HG03196 (cell line): ENCODE results near the gene RTN4IP1.
"Not testable (repeated sequence)": the region's sequence is repeated elsewhere in the genome, so short reads cannot be mapped to it uniquely, and the experiment has no call there.

Experiments
- ATAC-seq: cut with Tn5 transposase; IDR thresholded peaks from one replicate; pipeline ENCODE4 v1.9.1; 2021; ENCODE audit not compliant: unreplicated experiment

RTN4IP1 gene

GRCh38 chr6:106628658-106629102, 618 bp downstream of the RTN4IP1 start:
- peak; percentile 6 for ATAC-seq

DNA sequence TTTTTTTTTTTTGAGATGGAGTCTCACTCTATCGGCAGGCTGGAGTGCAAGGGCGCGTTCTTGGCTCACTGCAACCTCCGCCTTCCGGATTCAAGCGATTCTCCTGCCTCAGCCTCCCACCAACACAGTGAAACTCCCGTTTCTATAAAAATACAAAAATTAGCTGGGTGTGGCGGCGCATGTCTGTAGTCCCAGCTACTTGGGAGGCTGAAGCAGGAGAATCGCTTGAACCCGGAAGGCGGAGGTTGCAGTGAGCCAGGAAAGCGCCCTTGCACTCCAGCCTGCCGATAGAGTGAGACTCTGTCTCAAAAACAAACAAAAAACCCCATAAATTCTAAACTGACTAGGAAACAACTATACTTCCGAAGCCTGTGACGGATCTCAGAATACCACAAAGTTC, 1.5 kb downstream of the RTN4IP1 start:
- ATAC-seq = not testable (repeated sequence)

DNA sequence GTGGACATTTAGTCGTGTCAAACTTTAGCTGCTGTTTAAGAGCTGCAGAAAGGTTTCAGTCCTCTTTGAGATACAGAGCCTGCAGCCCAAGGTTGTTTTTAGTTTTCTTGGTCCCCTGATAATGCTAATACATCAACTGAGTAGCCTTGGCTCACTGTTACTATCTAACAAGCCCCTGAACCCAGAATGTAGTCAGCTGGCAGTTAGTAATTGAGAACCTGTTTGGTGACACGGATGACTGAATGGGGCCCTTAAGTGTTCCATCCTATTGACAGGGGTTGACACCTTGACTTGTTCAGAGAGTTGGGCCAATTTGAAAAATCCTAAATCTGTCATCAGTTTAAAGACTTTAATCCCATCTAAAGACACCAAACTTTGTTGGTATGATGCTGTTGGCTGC, 2.8 kb downstream of the RTN4IP1 start:
- ATAC-seq = no peak

- no peak for ATAC-seq
Measured at GRCh38 chr6:106623039-106623438, 6.3 kb downstream of the RTN4IP1 start.

- ATAC-seq = no peak
Measured at GRCh38 chr6:106622412-106622811, 6.9 kb downstream of the RTN4IP1 start.

DNA sequence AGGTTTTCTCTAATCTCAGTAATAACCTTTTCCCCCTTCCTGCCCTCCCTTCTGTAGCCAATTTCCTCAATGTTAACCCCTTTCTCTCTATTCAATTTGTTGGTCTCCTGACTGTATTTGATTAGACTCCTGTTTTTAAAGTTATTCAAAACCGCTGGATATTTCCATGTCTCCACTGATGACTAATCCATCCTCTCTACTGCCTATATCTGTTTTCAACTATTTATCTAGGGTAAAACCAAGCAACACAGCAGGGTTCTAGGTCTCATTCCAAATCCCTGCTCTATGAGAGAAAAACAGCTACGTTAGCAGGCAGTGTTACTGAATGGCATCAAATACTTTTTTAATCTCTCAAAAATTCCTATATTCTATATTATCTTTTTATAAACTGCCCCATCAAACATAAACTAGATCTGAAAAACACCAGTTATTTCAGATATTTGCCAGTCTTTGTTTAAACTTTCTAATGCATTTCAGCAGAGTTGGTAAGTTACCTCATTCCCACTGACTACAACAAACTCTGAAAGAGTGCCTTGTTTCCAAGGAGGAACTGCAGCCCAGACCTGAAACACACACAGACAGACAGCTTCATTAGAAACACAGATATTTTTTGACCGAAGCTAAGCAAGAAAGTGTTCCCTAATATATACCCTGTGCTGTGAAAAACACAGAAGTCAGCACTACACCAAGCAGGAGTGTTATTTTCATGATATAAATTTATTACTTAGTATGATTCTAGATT, 8.2 kb downstream of the RTN4IP1 start:
- no peak for ATAC-seq

GRCh38 chr6:106619223-106619622, 10.1 kb downstream of the RTN4IP1 start:
- no peak for ATAC-seq

DNA sequence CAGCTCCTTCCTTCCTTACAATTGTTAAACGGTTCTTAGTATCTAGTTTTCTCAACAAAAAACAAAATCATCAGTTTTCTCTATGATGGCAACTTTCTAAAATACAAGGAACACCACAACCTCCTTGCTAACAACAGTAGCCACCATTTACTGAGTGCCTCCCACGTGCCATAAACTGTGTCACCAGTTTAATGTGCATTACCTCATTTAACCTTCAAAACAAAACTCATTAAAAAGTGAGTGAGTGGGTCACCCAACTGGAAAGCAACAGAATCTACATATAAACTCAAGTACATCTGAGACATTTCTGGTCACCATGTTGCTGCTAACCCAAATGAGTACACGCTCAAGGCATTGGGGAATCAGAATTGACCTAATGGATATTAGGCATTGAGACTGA, 11.0 kb downstream of the RTN4IP1 start:
- no peak for ATAC-seq

DNA sequence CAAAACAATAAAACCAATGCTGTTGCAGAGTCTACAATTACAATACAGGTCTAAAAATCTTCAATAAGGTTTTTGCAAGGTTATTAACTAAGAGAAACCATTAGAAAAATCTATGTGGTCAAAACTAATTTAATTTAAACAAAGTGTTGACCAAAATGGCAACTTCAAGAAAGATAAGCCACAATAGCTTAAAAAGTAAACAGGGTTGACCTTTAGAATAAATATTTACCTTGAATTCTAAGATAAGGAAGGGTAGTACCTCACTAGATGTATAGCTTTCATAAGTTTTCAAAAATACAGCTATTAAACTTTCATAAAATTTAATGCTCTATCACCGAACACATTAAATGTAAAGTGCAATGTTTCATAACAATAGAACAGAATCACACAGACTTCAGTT, 11.4 kb downstream of the RTN4IP1 start:
- no peak for ATAC-seq

DNA sequence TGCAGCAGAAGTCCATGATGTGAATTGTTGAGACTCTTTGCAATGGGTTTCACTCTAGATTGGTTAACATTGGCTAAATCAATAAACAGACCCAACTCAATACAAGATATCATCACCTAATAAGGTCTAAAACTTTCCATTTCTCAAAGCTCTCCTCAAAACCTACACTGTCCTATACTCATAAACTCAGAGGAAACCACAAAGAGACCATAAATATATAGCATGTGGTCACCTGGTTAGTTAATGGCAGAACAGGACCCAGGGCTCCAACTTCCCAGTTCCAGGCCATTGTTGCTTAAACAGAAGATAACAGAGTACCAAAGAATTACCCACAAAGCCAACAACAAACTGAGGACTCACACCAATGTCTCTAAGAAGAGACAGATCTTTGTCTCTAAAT, 12.0 kb downstream of the RTN4IP1 start:
- ATAC-seq = peak; percentile 87

DNA sequence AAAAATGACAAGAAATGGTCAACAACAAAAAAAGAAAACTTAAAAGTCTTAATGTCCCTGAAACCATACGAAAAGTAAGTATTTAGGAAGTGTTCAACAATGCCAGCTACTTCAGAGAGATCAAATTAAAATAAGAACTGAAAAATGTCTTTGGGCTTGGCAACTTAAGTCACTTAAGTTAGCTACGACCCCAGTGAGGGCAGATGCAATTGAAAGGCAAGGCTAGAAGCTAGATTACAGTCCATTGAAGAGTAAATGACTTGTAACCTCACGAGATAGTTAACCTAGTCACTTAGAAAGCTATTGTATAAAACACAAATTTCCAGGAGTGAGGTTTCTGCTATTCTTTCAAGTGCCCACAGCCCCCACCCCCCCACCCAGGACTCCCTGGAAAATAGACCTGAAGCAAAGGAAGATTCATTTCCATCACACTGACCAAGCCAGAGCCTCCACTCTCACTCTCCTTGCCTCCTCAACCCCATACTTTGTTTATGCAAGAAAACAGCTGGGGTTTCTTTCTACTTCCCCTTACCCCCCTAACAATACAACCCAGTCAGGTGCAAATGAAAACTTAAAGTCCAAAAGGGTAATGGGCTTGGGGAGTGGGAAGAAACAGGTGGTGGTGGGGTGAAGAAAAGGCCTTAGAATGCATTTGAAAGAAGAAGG, 14.6 kb downstream of the RTN4IP1 start:
- no peak for ATAC-seq

GRCh38 chr6:106614166-106614565, 15.1 kb downstream of the RTN4IP1 start:
- no peak for ATAC-seq

DNA sequence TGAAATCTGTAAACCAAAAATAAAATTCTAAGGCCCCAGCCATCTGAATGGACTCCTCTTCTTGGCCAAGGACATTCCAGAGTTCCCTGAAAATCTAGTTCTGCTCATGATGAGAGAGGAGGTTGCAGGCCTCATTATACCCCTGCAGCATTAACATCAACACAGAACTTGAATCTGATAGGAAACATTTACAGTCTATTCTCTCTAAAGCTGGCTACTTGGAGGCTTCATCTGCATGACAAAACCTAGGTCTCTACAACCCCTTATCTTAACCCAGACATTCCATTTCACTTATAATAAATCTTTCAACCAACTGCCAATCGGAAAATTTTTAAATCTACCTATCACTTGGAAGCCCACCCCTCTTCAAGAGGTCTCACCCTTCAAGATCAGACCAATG, 15.7 kb downstream of the RTN4IP1 start:
- ATAC-seq = no peak

- ATAC-seq = no peak
Measured at GRCh38 chr6:106612671-106613416, 16.5 kb downstream of the RTN4IP1 start.

DNA sequence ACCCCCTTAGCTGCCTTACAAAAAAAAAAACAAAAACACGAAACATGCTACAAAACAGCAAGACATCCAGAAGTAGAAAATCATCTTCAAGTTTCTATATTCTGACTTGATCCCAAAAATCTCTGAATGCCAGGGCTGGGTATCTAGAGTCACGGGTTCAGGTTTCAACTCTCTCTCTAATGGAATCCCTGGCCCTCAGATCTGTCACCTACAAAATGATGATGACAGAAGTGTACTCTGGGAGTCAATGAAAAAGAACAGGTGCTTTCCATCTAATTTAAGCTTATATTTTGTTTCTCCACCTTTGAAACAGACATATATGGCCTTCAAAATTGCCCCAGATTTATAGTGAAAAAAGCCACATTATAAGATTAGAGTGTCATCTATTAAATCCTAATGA, 18.3 kb downstream of the RTN4IP1 start:
- ATAC-seq = no peak

DNA sequence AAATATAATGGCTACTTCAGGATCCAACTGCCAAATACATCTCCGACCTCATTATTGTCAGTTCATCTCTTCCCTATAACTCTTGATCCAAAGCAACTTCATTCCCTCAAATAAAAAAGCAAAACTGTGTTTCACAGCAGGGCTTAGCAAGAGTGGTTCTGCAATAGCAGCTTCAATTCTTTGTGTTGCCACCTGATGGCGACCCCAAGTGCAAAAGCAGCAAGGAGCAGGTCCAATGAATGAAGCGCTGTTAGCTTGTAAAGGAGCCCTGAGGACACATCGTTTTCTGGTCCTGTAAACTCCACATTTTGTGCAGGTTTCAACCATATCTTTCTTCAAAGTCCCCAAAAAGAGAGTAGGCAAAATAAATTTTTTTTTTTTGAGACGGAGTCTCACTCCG, 19.6 kb downstream of the RTN4IP1 start:
- ATAC-seq = no peak

GRCh38 chr6:106608080-106608668, 21.1 kb downstream of the RTN4IP1 start:
- ATAC-seq = peak; percentile 85

- ATAC-seq = no peak
Measured at GRCh38 chr6:106600329-106600728, 29.0 kb downstream of the RTN4IP1 start.

- no peak for ATAC-seq
Measured at GRCh38 chr6:106599440-106599839, 29.9 kb downstream of the RTN4IP1 start.

DNA sequence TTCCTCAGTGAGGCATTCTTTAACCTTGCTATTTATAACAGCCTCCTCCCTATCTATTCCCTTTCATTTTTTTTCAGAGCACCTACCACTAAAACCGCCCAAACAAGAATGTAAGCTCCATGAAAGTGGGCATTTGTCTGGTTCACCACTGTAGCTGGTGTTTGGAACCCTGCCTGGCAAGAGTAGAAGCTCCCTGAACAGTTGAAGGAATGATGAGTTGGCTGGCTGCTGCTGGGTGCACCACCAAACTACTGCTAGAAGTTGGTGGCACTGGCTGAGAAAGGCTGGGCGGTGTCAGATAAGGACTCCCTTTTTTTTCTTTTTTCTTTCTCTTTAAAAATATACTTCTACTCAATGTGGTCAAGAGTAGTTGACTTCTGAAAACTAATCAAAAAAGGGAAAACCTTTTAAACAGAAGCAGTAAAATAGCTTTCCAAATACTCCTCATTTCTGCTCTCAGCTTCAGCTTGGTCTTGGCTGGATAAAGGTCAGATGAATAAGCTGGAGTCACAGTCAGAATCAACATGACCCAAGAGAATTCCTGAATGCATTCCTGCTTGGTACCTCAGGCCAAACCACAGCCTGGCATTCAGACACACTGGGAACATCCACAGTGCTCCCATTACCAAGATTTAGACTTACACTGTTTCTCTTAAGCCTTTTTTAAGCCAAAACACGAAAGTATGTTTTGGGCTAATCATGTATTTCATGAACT, 38.0 kb downstream of the RTN4IP1 start:
- ATAC-seq = no peak

DNA sequence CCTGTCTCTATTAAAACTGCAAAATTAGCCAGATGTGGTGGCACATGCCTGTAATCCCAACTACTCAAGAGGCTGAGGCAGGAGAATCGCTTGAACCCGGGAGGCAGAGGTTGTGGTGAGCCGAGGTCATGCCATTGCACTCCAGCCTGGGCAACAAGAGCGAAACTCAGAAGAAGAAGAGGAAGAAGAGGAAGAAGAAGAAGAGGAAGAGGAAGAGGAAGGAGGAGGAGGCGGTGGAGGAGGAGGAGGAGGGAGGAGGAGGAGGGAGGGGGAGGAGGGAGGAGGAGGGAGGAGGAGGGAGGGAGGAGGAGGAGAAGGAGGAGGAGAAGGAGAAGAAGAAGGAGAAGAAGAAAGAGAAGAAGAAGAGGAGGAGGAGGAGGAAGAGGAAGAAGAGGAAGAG, 40.4 kb downstream of the RTN4IP1 start:
- not testable (repeated sequence) for ATAC-seq
